HCT116 (cell line): Measurements from ENCODE around the gene LRRC4. TPM values are rescaled to one million over a fixed set of nuclear protein-coding genes. Genes with fewer than 3 reads are reported as not detected.

Experiments used
- ATAC-seq: fragments of 200-7000 bp; cut with Tn5 transposase; 2 replicates; pipeline ENCODE4 v1.9.1; 2020; ENCODE audit warnings: mild to moderate bottlenecking, moderate library complexity
- BruUV-seq: library from RNA; stranded (reverse); fragments of 400-500 nt; replicated peaks from 2 replicates; lab custom pipeline; 2021; lab: Mats Ljungman, UMichigan
- CTCF ChIA-PET: fragments of 300-600 bp; sonication (Branson Sonifier 250); formaldehyde crosslinking; loops from one replicate; lab custom pipeline; 2021; ENCODE audit warnings: antibody characterized with exemption; lab: Charles Lee
- POLR2A ChIA-PET: fragments of 300-600, 350-600 bp; sonication (Branson Sonifier 250); formaldehyde crosslinking; loops from one replicate; lab custom pipeline; 2021; ENCODE audit warnings: antibody characterized with exemption; lab: Charles Lee
- RAD21 ChIA-PET, 2 experiments: fragments of 300-600 bp; sonication (Branson Sonifier 250); formaldehyde crosslinking; loops; one replicate each; lab custom pipeline; 2023; ENCODE audit warnings: low total read pairs in 2 of 2; ENCODE audit not compliant: uncharacterized antibody in 2 of 2, unreplicated experiment in 2 of 2, low non-redundant PET in 1 of 2; lab: Charles Lee
- DNase-seq: peaks from one replicate; pipeline ENCODE4 v3.0.0-alpha.2; 2010; ENCODE audit warnings: low read depth, low spot score
- H2AFZ ChIP-seq: fragments of 200-600 bp; shearing (Covaris generic), sonication (generic); 2 replicates; pipeline ENCODE4 v1.6.1; 2017; ENCODE audit warnings: low read depth, mixed run types, mixed read lengths, antibody characterized with exemption, low read length; ENCODE audit not compliant: poor library complexity, severe bottlenecking
- H3K27ac ChIP-seq: 2 replicates; pipeline ENCODE4 v1.5.1; 2012; ENCODE audit warnings: low read depth, low read length
- H3K27me3 ChIP-seq: fragments of 200-600 bp; sonication (generic); 2 replicates; pipeline ENCODE4 v1.6.1; 2016; ENCODE audit warnings: mixed run types, low read length, mixed read lengths; ENCODE audit not compliant: insufficient read depth
- H3K36me3 ChIP-seq, 2 experiments: fragments of 200-500 bp in 1 of 2; fragments of 200-600 bp in 1 of 2; sonication (Bioruptor generic) in 1 of 2; sonication (generic) in 1 of 2; 2 replicates each; pipeline versions ENCODE4 v1.5.1 to v1.6.1; 2014 to 2016; ENCODE audit warnings: low read length in 2 of 2, inconsistent platforms in 1 of 2, mixed read lengths in 1 of 2, mixed run types in 1 of 2; ENCODE audit not compliant: insufficient read depth in 2 of 2, control insufficient read depth in 1 of 2
- H3K4me1 ChIP-seq, 2 experiments: fragments of 200-600 bp in 1 of 2; sonication (generic) in 1 of 2; 2 replicates each; pipeline versions ENCODE4 v1.5.1 to v1.6.1; 2012 to 2017; ENCODE audit warnings: low read length in 2 of 2, inconsistent platforms in 1 of 2, mild to moderate bottlenecking in 1 of 2, mixed read lengths in 1 of 2, mixed run types in 1 of 2, moderate library complexity in 1 of 2; ENCODE audit not compliant: insufficient read depth in 2 of 2, control insufficient read depth in 1 of 2
- H3K4me2 ChIP-seq: fragments of 200-600 bp; sonication (generic); 2 replicates; pipeline ENCODE4 v1.6.1; 2017; ENCODE audit warnings: mixed run types, low read length, mixed read lengths
- H3K4me3 ChIP-seq, 2 experiments: fragments of 200-600 bp in 1 of 2; sonication (generic) in 1 of 2; replicated peaks in 1 of 2; 2 replicates each; pipeline ENCODE4 v1.5.1; 2011 to 2016; ENCODE audit warnings: low read length in 2 of 2, control low read depth in 1 of 2, low read depth in 1 of 2, mild to moderate bottlenecking in 1 of 2, mixed read lengths in 1 of 2, mixed run types in 1 of 2
- H3K79me2 ChIP-seq: fragments of 200-600 bp; sonication (generic); 2 replicates; pipeline ENCODE4 v1.6.1; 2017; ENCODE audit warnings: mild to moderate bottlenecking, mixed run types, low read length, moderate library complexity, mixed read lengths; ENCODE audit not compliant: insufficient read depth
- H3K9ac ChIP-seq: fragments of 200-600 bp; sonication (generic); 2 replicates; pipeline ENCODE4 v1.6.1; 2016; ENCODE audit warnings: low read length, mixed read lengths
- H3K9me2 ChIP-seq: fragments of 200-600 bp; sonication (generic), shearing (Covaris generic); 2 replicates; pipeline ENCODE4 v1.6.1; 2017; ENCODE audit warnings: mixed run types, mild to moderate bottlenecking, moderate library complexity; ENCODE audit not compliant: insufficient read depth
- H3K9me3 ChIP-seq, 2 experiments: fragments of 200-500 bp in 1 of 2; fragments of 200-600 bp in 1 of 2; sonication (Bioruptor generic) in 1 of 2; sonication (generic) in 1 of 2; 2 replicates each; pipeline ENCODE4 v1.6.1; 2014 to 2017; ENCODE audit warnings: low read length in 2 of 2, mixed read lengths in 2 of 2, inconsistent platforms in 1 of 2, low read depth in 1 of 2, mild to moderate bottlenecking in 1 of 2, mixed run types in 1 of 2, moderate library complexity in 1 of 2; ENCODE audit not compliant: control insufficient read depth in 1 of 2, insufficient read depth in 1 of 2
- H4K20me1 ChIP-seq: fragments of 200-600 bp; sonication (generic), shearing (Covaris generic); 2 replicates; pipeline ENCODE4 v1.6.1; 2017; ENCODE audit warnings: mixed run types, mild to moderate bottlenecking, moderate library complexity; ENCODE audit not compliant: insufficient read depth
- EGR1 ChIP-seq: IDR thresholded peaks from 2 replicates; pipeline ENCODE4 v1.6.1; 2012; ENCODE audit warnings: low read depth
- EZH2 ChIP-seq: fragments of 200-600 bp; sonication (generic); IDR thresholded peaks from 2 replicates; pipeline ENCODE4 v1.6.1; 2017; ENCODE audit warnings: antibody characterized with exemption, mixed run types
- FOSL1 ChIP-seq: IDR thresholded peaks from 2 replicates; pipeline ENCODE4 v1.6.1; 2012; ENCODE audit warnings: low read depth
- RAD21 ChIP-seq: IDR thresholded peaks from 2 replicates; pipeline ENCODE4 v1.6.1; 2012; ENCODE audit warnings: low read depth, mild to moderate bottlenecking
- intact Hi-C: fragments of 100-400 bp; cut with micrococcal nuclease; formaldehyde crosslinking; loops from 2 replicates; pipeline ENCODE4 v1.10.0; 2022
- total RNA-seq: library from RNA; stranded (reverse); gene quantifications from one replicate; pipeline ENCODE4 v1.2.1, GENCODE V29; 2021; ENCODE audit not compliant: unreplicated experiment
- TF ChIP-seq, protein P1 (sequence below): IDR thresholded peaks from 2 replicates; pipeline ENCODE4 v1.6.1; 2012
- TF ChIP-seq, protein P2 (sequence below), 3 experiments: fragments of 200-600 bp in 1 of 3; sonication (generic) in 1 of 3; IDR thresholded peaks in 2 of 3; conservative IDR thresholded peaks in 1 of 3; 2 replicates each; pipeline ENCODE4 v1.5.1; 2012 to 2017; ENCODE audit warnings: low read depth in 2 of 3, low read length in 2 of 3, antibody characterized with exemption in 1 of 3, borderline replicate concordance in 1 of 3, control low read depth in 1 of 3, mild to moderate bottlenecking in 1 of 3, mixed read lengths in 1 of 3, mixed run types in 1 of 3, moderate library complexity in 1 of 3; ENCODE audit not compliant: insufficient read depth in 1 of 3

Gene LRRC4
- total RNA-seq, 1 experiment from 2014 or later: not detected

- H3K36me3 ChIP-seq: peaks cover 2 to 3% of the 10 kb centered on the region in 2 experiments; a peak in 2 of 4 replicates
- H3K79me2 ChIP-seq: no peaks in the 10 kb centered on the region
- no peaks in the 10 kb centered on the region for H3K27me3 ChIP-seq
- no peaks in the 10 kb centered on the region for H3K9me2 ChIP-seq
- ChIA-PET RAD21 (no interaction called here), CTCF (no interaction called here)
- H3K4me3 ChIP-seq: no peak overlapping the region
- no peaks in the 10 kb centered on the region for H4K20me1 ChIP-seq
- H2AFZ ChIP-seq: no peak overlapping the region
- H3K27ac ChIP-seq: no peak overlapping the region
- ATAC-seq (no peak), DNase-seq (no peak)
- no peaks in the 10 kb centered on the region for H3K4me1 ChIP-seq
- no peak overlapping the region for H3K9ac ChIP-seq
- no TSS peak for BruUV-seq
- no peak overlapping the region for H3K4me2 ChIP-seq
- TF ChIP-seq EGR1 (no peak), FOSL1 (no peak), RAD21 (no peak), EZH2 (no peak)
- TF ChIP-seq, protein P1, sequence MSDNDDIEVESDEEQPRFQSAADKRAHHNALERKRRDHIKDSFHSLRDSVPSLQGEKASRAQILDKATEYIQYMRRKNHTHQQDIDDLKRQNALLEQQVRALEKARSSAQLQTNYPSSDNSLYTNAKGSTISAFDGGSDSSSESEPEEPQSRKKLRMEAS: no peak
- TF ChIP-seq, protein P2, sequence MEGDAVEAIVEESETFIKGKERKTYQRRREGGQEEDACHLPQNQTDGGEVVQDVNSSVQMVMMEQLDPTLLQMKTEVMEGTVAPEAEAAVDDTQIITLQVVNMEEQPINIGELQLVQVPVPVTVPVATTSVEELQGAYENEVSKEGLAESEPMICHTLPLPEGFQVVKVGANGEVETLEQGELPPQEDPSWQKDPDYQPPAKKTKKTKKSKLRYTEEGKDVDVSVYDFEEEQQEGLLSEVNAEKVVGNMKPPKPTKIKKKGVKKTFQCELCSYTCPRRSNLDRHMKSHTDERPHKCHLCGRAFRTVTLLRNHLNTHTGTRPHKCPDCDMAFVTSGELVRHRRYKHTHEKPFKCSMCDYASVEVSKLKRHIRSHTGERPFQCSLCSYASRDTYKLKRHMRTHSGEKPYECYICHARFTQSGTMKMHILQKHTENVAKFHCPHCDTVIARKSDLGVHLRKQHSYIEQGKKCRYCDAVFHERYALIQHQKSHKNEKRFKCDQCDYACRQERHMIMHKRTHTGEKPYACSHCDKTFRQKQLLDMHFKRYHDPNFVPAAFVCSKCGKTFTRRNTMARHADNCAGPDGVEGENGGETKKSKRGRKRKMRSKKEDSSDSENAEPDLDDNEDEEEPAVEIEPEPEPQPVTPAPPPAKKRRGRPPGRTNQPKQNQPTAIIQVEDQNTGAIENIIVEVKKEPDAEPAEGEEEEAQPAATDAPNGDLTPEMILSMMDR (IDR thresholded peaks at IDR 0.05 in 2 of 3, conservative IDR thresholded peaks at IDR 0.05 in 1 of 3; ENCODE audit: borderline replicate concordance in 1 of 3, insufficient read depth in 1 of 3, low read depth in 2 of 3, low read length in 2 of 3): no peak
- TF ChIP-seq, all 23 proteins: peak for 0
- POLR2A ChIA-PET: no interaction called here
- no peaks in the 10 kb centered on the region for H3K9me3 ChIP-seq
- intact Hi-C loops: no loop called here
Measured at GRCh38 chr7:127997226-127997922, 33.9 kb downstream of the LRRC4 start.
